ENCODE results near the gene HIC1. TPM values are rescaled to one million over a fixed set of nuclear protein-coding genes. Genes with fewer than 3 reads are reported as not detected.

The HIC1 gene
- polyA plus RNA-seq, 1 donor (not counting 4 experiments of a cell fraction or from before 2014, with no cell fraction given) = 0.64 TPM

GRCh38 chr17:2050300-2051060 lies 4.4 kb upstream of the HIC1 start:
- peaks cover 6% of the 10 kb centered on the region for H4K20me1 ChIP-seq (ENCODE audit: control insufficient read depth, extremely low read depth, insufficient read depth, low read length)
- no peaks in the 10 kb centered on the region for H3K9me1 ChIP-seq (ENCODE audit: control insufficient read depth, extremely low read depth, insufficient read depth, low read length)
- peak overlapping the region; percentile 27 to 58 (median 34) for H3K4me3 ChIP-seq (ENCODE audit: control insufficient read depth in 2 of 3, extremely low read depth in 1 of 3, insufficient read depth in 2 of 3, low read depth in 1 of 3, low read length in 3 of 3)
- H2AFZ ChIP-seq (ENCODE audit: control insufficient read depth, low read length) = no peak overlapping the region
- H3K9me3 ChIP-seq (ENCODE audit: control insufficient read depth, low read depth, low read length) = no peaks in the 10 kb centered on the region
- no peak for DNase-seq (ENCODE audit: low read depth, low spot score)
- H3K4me2 ChIP-seq (ENCODE audit: control insufficient read depth, extremely low read depth, insufficient read depth, low read depth, low read length) = peak overlapping the region; percentile 45
- H3K36me3 ChIP-seq (ENCODE audit: control insufficient read depth in 2 of 2, extremely low read depth in 1 of 2, insufficient read depth in 2 of 2, low read length in 2 of 2) = no peaks in the 10 kb centered on the region
- no peak overlapping the region for H3K27ac ChIP-seq (ENCODE audit: control insufficient read depth, insufficient read depth, low read length)
- peak overlapping the region; percentile 33 for H3K9ac ChIP-seq (ENCODE audit: control insufficient read depth, extremely low read depth, insufficient read depth, low read length)
- TF ChIP-seq CTCF (optimal IDR thresholded peaks at IDR 0.05 in 1 of 3, IDR thresholded peaks at IDR 0.05 in 1 of 3, conservative IDR thresholded peaks at IDR 0.05 in 1 of 3; ENCODE audit: extremely low read depth in 1 of 3, insufficient read depth in 2 of 3, low read length in 3 of 3) (peak in 1 of 3 experiments; percentile 2), EZH2 (IDR thresholded peaks at IDR 0.05; ENCODE audit: low read length) (no peak)
- dilution Hi-C loops (cut with MboI; ENCODE audit: extremely low pct_ligation_motif_present, low sequenced_read_pairs) = no loop called here
- no peak for FAIRE-seq
- H3K27me3 ChIP-seq (ENCODE audit: control insufficient read depth, extremely low read depth, insufficient read depth, low read length) = peaks cover 9% of the 10 kb centered on the region
- H3K4me1 ChIP-seq (ENCODE audit: control insufficient read depth, extremely low read depth, insufficient read depth, low read length) = peaks cover 18% of the 10 kb centered on the region
- H3K79me2 ChIP-seq (ENCODE audit: control insufficient read depth, insufficient read depth, low read length) = no peaks in the 10 kb centered on the region

DNA sequence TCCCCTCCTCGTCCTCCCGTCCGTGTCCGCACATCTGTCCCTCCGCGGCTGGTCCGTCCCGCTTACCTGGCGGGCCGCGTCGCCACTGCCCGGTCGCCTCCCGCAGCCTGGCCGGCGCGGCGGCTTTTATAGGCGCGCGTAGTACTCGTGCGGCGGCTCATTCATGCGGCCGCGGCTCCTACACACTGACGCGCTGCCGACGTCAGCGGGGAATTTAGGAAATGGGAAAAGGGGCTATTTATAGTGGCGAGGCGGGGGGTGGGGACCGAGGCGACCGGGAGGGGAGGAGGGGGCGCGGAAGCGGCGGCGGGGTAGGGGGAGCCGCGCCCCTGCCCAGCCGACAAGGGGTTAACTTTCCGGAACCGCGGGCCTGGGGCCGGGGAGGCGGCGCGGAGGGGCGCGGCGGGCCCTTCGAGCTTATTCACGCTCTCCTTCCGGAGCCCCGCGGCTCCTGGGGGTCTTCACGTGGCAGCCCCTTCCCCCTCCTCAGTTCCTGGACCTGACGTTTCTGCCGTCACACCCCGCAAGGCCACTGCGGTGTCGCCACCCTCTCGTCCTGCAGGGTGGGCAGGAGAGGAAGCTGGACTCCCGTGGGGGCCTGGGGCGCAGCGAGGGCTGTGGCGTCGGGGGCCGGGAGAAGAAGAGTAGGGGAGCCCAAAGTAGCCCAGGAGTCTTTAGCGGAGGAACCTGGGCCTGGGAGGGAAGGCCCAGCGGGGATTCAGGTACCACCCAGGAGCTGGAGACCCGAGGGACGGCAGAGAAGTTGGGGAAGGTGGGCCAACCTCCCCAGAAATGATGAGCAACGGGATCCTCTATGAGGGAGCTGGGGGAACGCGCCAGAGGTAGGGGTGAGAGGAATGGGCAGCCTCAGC lies 3.6 kb upstream of the HIC1 start:
- Histone ChIP-seq H3K4me2 (ENCODE audit: control insufficient read depth, extremely low read depth, insufficient read depth, low read depth, low read length) (no peak overlapping the region), H4K20me1 (ENCODE audit: control insufficient read depth, extremely low read depth, insufficient read depth, low read length) (peaks cover 6% of the 10 kb centered on the region), H3K4me1 (ENCODE audit: control insufficient read depth, extremely low read depth, insufficient read depth, low read length) (peaks cover 18% of the 10 kb centered on the region), H3K27me3 (ENCODE audit: control insufficient read depth, extremely low read depth, insufficient read depth, low read length) (peaks cover 11% of the 10 kb centered on the region), H3K4me3 (ENCODE audit: control insufficient read depth in 2 of 3, extremely low read depth in 1 of 3, insufficient read depth in 2 of 3, low read depth in 1 of 3, low read length in 3 of 3) (no peak overlapping the region), H3K9me1 (ENCODE audit: control insufficient read depth, extremely low read depth, insufficient read depth, low read length) (no peaks in the 10 kb centered on the region), H2AFZ (ENCODE audit: control insufficient read depth, low read length) (no peak overlapping the region), H3K27ac (ENCODE audit: control insufficient read depth, insufficient read depth, low read length) (no peak overlapping the region), H3K9ac (ENCODE audit: control insufficient read depth, extremely low read depth, insufficient read depth, low read length) (no peak overlapping the region), H3K79me2 (ENCODE audit: control insufficient read depth, insufficient read depth, low read length) (no peaks in the 10 kb centered on the region), H3K9me3 (ENCODE audit: control insufficient read depth, low read depth, low read length) (no peaks in the 10 kb centered on the region), H3K36me3 (ENCODE audit: control insufficient read depth in 2 of 2, extremely low read depth in 1 of 2, insufficient read depth in 2 of 2, low read length in 2 of 2) (no peaks in the 10 kb centered on the region)
- TF ChIP-seq EZH2 (IDR thresholded peaks at IDR 0.05; ENCODE audit: low read length) (no peak), CTCF (optimal IDR thresholded peaks at IDR 0.05 in 1 of 3, IDR thresholded peaks at IDR 0.05 in 1 of 3, conservative IDR thresholded peaks at IDR 0.05 in 1 of 3; ENCODE audit: extremely low read depth in 1 of 3, insufficient read depth in 2 of 3, low read length in 3 of 3) (no peak)
- dilution Hi-C loops (cut with MboI; ENCODE audit: extremely low pct_ligation_motif_present, low sequenced_read_pairs) = no loop called here
- DNase-seq (ENCODE audit: low read depth, low spot score) (no peak), FAIRE-seq (no peak)
